GM19351 (cell line): ENCODE results near the gene CCDC182.
A peak's percentile ranks its signal among the peaks of the same experiment; 100 is the strongest.

Experiments used
- ATAC-seq: cut with Tn5 transposase; IDR thresholded peaks from one replicate; pipeline ENCODE4 v1.9.1; 2021; ENCODE audit warnings: mild to moderate bottlenecking, moderate library complexity; ENCODE audit not compliant: unreplicated experiment

The CCDC182 gene

DNA sequence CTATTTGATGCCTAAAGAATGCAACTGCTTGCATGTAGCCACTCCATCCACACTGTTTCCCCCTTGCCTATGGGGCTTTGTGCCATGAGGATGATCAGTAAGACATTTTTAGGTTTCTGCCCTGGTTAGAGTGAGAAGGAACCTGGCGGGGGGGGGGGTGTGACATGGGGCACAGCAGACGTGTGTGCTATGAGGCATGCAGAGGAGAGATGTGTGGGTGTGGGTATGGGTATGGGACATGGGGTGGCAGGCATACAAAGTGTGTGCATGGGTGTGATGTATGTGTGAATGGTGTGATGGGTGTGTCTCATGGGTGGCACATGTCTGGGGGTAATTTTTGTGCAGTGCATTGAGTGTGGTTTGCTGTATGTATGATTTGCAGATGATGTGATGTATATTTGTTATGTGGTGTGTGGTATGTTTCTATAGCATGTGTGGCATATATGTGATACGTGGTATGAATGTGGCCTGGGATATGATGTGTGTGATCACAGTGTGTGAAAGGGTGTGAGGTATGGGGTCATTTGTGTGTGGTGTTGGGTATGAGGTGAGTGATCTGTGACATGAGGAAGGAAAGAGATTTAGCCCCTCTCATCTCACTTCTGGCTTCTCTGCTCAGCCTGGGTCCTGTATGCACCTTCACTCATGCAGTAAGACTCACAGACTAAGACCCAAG, 14.9 kb downstream of the CCDC182 start:
- no peak for ATAC-seq

DNA sequence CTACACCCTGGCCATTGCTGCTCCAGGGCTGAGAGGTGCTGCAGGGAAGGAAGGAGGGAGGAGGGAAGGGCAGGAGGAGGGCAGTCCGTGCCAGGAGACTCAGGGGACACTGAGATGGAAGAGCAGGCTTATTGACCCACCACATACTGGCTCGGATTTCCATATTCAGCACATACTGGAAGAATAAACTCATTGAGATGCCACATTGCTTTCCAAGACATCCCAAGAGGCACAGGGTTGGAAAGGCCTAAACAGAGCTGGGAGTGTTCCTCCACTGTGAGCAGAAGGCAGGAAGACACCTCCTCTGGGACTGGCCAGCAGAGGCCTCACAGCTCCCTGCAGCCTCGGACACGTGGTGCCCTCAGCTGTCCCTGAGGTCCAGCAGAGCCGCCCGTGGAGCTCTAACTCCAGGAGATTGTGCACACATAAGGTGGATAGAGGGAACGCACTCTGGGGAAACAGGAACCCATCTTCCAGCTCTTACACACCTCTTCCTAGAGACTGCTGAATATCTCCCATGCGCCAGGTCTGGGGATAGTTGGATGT, 17.4 kb downstream of the CCDC182 start:
- no peak for ATAC-seq

DNA sequence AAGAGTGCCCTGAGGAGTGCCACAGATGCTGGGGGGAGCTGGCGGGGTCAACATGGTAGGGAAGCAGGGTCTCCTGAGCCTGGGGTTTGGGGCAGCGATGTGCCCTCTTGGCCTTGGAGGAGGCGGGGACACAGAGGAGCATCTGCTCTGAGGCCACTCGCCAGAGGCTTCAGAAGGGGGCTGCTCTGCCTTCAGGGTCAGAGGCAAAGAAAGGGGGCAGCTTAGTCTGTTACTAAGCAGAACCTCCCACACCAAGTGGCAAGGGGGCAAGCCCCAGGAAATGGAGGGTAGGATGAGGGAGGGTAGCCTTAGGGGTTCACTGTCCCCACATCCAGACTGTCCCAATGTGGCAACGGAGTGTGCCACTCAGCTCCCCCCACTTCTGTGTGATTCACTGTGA, 18.3 kb downstream of the CCDC182 start:
- no peak for ATAC-seq

DNA sequence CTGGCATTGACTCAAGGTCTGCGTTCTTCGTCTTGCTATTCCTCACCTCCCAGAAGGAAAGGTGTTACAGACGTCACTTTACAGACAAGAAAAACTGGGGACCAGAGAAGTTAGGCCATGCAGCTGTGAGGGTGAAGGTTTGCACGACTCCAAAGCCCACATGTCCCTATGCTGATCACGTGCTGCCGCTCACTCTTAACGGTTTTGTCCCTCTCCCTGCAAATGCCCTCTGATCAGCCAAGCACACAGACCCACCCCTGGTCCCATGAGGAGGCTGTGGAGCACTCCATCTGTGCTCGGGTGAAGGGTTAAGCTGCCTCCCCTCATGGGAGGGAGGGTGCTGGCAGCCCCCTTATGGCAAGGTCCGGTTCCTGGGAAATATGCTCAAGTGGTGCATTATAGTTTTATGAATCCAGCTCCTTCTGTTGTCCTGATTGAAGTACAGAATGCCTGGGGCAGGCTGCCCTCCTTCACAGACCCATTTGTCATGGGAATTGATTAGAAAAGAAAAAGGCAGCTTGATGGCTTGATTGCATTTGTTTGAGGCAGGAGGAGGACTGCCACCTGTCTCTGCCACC, 18.8 kb downstream of the CCDC182 start:
- no peak for ATAC-seq

DNA sequence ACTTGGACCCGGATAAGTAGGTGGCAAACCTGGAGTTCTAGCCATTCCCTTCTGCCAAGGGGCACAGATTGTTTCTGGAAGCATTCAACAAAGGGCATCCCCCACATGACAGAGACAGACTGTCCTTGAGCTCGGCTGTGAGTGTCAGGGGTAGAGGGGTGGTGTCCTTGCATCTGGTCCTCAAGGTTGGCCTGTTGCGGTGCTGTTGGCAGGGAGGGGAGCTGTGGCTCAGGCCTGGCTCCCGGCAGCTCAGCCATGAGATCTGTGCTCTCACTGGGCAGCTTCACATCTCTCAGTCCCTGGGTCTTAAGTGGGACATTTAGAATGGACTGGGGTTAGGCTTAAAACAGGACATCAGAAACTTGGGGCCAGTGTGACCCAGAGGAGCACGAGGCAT, 20.4 kb downstream of the CCDC182 start:
- no peak for ATAC-seq

DNA sequence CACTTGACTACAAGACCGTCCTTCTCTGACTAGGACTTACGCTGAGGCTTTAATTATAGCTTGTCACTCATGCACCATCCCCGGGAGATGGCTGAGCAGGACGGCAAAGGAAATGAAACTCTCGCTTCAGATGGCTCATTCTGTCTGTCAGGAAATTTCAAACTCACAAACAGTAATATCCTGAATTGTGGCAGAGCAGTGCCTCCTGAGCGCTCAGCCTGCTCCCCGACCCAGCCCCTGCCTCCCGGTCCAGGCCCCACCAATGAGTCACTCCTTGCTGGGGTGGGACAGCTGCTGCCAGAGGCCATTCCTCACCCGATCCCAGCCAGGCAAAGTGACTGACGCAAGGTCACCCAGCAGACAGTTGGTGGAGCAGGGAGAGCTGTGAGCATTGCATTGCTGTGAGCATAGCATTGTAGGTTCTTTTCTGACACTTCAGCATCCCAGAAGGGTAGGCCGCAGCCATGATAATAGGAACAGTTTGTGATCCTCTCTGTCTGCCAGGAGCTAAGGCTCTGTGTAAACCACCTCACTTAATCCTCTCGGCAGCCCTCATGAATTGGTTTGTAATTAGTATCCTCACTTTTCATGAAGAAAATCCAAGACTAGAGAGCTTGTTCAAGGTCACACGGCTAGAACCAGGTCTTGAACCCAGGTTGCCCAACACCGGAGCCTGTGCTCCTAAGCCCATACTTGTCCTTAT, 20.9 kb downstream of the CCDC182 start:
- ATAC-seq: peak; percentile 67

DNA sequence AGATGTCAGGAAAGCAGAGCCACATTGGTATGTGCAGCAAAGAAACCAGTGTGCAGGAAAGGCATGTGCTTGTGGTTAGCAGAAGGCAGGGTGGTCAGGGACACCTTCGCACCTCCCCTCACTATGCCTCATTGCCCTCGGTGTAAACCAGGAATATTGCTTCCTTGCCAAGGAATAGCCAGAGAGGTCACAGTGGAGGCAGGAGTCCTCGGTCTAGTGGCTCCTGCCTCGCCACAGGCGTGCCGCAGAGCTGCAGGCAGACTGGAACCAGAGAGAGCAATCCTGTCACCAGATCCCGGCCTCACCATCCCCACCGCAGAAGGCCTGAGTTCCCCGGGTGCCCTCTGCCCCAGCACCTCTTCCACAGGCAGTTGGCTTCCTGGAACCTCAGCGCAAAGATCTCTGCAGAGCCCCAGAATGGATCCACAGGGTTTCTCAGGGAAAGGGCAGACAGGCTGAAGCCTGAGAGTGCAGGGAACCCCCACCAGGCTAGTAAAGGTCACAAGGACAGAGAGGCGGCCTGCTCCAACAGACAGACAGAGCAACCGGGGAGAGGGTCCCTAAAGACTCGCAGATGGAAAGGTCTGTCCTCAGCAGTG, 21.6 kb downstream of the CCDC182 start:
- no peak for ATAC-seq

DNA sequence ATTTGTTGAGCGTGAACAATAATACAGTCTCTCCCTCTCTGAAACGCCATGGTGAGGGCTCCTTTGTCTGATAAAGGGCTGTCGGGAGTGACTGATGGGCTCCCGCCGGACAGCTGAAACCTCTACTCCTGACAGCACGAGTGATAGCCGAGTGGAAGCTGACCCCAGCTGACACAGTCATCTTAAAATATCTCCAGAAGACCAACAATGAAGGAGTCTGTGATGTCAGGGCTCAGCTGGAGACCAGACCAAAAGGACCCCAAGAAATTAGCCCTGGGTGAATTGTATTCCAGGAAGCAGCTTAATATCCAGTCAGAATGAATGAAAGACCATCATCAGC, 22.4 kb downstream of the CCDC182 start:
- no peak for ATAC-seq

DNA sequence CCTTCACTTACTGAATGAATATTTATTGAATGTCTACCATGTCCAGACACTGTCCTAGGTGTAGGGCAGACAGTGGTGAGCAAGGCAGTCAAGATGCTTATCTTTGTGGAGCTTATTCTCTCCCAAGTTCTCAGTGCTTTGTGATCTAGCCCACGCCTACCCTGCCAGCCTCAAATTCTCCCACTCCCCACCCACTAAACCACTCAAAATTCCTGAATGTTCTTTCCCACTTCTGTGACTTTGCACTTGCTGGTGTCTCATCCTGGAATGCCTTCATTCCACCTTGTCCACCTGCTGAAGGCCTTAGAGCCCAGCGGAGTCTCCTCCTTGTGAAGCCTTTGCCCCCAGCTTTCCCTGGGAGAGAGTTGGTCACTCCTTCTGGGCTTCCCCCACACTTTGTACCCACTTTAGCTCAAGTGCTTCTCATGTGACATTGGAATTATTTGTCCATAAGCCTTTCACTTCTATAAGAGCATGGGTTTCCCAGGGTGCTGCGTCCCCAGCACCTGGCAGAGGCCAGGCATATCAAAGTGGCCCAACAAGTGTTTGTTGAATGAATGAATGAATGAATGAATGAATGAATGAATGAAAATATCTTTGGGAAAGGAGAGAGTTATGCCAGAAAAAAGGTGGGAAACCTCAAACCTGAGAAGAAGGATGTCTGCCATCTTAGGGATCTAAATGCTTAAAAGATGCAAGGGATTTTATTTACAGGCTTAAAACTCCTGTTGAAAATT, 23.0 kb downstream of the CCDC182 start:
- no peak for ATAC-seq

DNA sequence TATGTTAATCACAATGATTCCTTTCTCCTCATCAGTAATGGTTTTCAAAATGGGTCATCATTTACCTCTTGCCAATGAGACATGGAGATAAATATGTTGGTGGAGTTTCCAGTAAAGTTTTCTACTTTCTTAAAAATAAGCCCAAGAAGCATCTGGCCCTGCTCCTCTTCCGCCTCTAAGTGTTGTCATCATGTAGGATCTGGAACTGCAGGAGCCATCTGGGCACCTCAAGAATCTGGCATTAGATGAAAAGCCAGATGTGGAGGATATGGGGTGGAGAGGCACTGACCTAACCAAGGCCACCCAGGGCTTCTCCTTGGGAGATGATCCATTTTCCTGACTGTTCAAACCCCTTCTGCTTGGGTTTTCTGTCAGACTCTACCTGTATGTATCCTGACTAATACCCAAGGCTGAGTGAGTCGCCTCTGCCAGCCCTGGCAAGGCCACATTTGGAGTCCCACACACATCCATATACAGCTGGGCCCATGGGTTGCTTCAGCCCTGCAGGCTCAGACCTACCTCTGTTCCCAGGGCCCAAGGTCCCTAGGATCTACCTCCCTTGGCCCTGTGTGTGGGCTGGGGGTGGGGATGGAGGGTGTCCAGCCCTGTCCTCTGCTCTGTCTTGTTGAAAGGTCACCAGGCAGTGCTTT, 24.6 kb downstream of the CCDC182 start:
- no peak for ATAC-seq

DNA sequence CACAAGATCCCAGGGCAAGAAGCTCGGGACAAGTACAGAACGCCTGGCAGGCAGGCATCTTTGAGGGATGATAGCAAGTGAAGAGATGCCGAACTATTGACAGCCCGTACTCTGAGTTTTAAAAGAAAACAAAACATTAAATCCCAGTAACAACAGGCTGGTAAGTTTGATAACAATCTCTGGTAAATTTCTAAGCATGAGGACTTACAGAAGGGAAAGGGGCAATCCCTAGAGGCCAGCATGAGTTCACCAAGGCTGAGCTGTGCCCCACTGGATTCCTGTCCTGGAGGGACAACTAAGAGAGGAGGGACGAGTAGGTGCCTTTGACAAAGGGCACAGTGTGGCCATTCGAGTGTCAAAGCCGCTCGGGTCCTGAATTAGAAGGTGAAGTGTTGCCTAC, 26.2 kb downstream of the CCDC182 start:
- ATAC-seq: no peak

DNA sequence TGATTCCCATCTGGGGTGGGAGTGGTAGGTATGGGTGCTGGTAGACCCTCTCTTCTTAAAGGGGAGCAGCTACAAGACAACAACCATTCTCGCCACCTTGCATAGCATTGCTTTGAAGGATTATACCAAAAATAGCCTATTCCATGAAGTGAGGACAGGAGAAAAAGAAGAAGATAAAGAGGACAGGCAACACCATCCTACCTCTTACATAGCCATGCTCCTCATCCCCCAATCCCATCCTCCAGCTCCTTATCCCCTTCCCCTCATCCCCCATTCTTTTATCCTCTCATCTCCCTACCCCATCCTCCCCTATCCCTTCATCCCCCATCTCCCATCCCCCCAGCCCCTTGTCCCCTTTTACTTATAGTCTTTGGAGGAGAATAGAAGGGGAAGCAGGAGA, 29.1 kb downstream of the CCDC182 start:
- ATAC-seq: no peak

DNA sequence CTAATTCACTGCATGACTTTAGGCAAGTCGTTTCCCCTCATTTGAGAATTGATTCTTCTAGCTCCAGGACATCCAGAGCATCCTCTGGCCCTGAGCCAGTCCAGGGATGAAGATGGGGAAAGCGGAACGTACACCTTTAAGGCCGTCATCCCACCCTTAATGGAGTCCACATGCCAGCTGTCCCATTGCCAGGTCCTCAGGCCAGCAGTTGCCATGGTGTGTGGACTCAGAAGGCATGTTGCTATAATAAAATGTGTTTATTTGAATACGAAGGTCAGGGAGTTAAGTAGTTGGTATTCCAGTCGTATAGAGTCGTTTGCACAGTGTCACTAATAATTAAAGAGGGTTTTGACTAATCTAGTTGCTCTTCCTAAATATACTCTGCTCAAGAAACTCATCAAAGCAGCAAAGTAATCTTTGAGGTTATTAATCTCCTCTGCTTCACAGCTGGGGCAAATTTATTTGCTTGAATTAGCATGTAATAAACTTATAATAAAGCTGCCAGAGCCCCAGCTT, 30.4 kb downstream of the CCDC182 start:
- ATAC-seq: no peak

DNA sequence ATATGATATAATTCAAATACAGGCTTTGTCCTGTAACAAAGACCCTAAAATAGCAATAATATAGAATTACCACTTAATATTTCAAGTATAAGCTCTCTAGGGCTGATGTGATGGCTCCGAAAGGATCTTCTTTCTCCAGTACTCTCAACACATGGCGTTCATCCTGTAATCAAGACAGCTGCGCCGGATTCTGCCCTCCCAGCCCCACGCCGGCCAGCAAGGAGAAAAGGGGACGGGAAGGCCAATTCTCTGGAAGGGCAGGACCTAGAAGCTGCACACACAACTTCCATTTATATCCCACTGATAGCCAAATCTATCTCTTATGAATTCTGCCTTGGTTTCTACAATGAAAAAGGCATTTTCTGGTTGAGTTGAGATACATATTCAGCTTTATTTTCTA, 32.0 kb downstream of the CCDC182 start:
- no peak for ATAC-seq

DNA sequence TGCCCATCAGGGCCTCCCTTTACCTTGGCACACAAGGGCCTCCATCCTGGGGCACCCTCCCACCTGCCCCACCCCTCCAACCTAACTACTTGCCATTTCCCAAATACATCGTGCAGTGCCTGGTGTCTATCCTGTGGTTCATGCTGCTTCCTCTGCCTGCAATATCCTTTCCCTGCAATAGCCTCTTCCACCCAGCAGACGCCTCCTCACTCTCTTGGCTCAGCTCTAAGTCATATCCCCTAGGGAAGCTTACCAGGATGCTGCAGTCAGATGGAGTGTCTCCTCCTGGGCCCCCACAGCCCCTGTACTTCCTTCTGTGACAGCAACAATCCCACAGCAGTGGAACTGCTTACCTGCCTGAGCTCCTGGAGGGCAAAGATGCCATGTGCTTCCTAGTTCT, 36.7 kb downstream of the CCDC182 start:
- no peak for ATAC-seq

DNA sequence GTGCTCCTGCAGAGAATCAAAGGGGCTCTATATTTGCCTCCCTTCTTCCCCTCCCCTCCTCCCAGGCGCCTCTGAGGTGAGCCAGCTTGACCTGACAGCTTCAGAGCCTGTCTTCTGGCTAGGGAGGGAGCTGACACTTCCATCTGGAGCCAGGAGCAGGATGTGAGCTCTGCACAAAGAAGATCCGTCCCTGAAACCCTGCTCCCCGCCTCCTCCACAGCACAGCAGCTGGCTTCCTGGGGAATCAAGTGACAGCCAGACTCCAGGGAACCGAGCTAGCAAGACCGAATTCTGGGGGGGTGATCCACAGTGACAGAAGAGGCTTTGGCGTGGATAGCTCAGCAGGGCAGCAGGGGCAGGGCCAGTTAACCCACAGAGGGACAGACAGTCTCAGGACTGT, 37.2 kb downstream of the CCDC182 start:
- ATAC-seq: no peak

DNA sequence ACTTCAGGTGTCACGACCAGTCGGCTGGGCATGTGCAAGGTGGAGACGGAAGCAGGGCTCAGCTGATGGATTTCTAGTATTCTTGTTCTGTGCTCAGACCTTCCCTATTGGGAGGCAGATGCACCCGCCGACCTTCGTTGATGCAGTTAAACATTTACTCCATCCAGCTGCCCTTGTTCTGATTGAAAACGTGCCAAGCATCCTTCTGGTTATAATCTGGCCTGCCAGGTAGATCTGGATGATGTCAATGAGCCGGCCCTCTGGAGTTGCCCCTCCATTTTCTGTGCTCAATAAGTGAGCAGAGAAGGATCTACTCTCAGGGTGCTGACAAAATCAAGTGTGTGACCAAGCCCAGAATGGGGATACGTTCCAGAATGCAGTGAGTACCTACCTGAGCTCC, 38.3 kb downstream of the CCDC182 start:
- no peak for ATAC-seq

DNA sequence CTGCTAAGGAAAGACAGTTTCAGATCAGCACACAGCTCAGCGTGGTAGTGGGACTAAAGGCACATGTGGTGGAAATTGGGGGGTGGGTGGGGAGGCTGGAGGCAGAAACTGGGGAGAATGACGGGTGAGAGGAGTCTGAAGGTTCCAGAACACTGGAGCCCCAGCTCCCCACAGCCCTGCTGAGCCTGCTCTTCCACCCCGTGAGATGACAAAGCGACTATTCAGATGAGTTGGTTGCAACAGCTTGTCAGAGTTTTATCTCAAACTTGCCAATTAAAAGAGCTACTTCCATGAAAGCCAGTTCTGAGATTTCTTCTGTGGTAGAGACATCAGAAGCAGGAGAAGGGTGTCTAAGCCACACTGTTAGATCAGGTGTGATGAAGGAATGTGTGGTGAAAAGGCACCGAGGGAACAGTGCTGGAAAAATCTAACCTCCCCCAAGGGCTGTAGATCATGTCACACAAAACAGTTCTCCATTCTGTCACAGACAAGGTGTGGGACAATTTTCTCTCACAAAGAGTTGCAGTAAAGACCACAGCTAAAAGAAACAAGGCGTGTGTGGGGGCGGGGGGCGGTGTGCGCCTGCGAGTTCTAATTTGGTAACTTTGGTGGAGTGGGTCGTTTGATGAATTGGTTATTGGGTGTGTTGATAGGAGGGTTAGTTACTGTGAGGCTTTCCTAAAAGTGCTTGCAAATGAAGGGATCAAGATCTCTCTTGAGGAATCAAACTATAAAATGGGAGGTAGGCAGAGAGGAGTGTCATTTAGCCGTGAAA, 39.0 kb downstream of the CCDC182 start:
- ATAC-seq: no peak

DNA sequence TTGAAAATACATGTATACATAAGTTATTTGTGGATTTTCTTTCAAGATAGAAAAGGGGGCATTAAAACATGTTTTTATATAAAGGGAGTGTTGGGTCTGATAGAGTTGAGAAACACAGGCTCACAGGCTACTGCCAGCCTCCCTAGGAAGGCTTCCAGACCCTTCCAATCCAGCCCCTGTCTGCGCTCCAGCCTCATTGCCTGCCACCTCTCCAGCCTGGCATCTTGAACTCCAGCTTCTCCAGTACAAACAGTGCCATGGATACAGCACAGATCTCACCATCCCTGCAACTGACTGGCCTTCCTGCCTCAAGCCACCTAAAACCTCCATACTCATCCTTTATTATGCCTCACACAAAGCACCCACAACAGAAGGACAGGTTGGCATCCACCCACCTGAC, 40.7 kb downstream of the CCDC182 start:
- ATAC-seq: no peak

DNA sequence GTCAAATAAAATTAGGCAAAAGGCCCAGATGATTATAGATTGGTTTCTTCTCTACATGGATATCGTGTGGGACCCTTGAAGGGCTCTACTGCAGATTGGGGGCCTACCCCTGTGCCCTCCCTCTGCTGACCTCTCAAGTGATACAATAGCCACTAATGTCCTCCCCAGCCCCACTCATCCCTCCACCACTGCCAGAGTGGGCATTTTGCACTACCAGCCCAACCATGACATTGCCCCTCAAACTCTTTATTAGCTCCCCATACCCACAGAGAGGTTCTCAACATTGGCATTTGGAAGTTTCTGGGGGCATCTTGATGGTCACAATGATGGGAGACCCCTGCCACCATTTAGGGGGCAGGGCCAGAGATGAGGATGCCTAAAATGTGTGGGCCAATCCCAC, 41.8 kb downstream of the CCDC182 start:
- ATAC-seq: no peak
